Loucy (cell line): ENCODE data around the gene RPN1.

Experiments used
- H2AFZ ChIP-seq: fragments of 200-600 bp; sonication (generic); 2 replicates; pipeline ENCODE4 v1.6.0; 2016; ENCODE audit warnings: antibody characterized with exemption, mild to moderate bottlenecking, low read length, moderate library complexity
- H3F3A ChIP-seq: fragments of 200-600 bp; 2 replicates; pipeline ENCODE4 v1.6.0; 2016; ENCODE audit warnings: antibody characterized with exemption, low read depth, mild to moderate bottlenecking
- H3K27me3 ChIP-seq: fragments of 200-600 bp; sonication (generic); 2 replicates; pipeline ENCODE4 v1.6.1; 2014; ENCODE audit warnings: low read length, mild to moderate bottlenecking; ENCODE audit not compliant: insufficient read depth, poor library complexity, severe bottlenecking
- H3K36me3 ChIP-seq: fragments of 200-600 bp; sonication (generic); 2 replicates; pipeline ENCODE4 v1.6.1; 2016; ENCODE audit warnings: low read length; ENCODE audit not compliant: insufficient read depth
- H3K4me1 ChIP-seq: fragments of 200-600 bp; sonication (generic); 2 replicates; pipeline ENCODE4 v1.5.1; 2014; ENCODE audit warnings: low read length, mild to moderate bottlenecking; ENCODE audit not compliant: insufficient read depth, poor library complexity, severe bottlenecking
- H3K4me2 ChIP-seq: fragments of 200-600 bp; sonication (generic); 2 replicates; pipeline ENCODE4 v1.6.0; 2014; ENCODE audit warnings: antibody characterized with exemption, low read length, low read depth, mild to moderate bottlenecking; ENCODE audit not compliant: poor library complexity, severe bottlenecking
- H3K4me3 ChIP-seq: fragments of 200-600 bp; sonication (generic); 2 replicates; pipeline ENCODE4 v1.5.1; 2014; ENCODE audit warnings: low read length, mild to moderate bottlenecking, mixed read lengths; ENCODE audit not compliant: poor library complexity, severe bottlenecking
- H3K79me2 ChIP-seq: fragments of 200-600 bp; sonication (generic); 2 replicates; pipeline ENCODE4 v1.6.1; 2014; ENCODE audit warnings: low read length; ENCODE audit not compliant: insufficient read depth
- H3K9ac ChIP-seq: fragments of 200-600 bp; sonication (generic); 2 replicates; pipeline ENCODE4 v1.6.0; 2014; ENCODE audit warnings: mild to moderate bottlenecking, low read depth, low read length, moderate library complexity; ENCODE audit not compliant: poor library complexity, severe bottlenecking
- H3K9me2 ChIP-seq: fragments of 200-600 bp; sonication (generic); replicated peaks from 2 replicates; pipeline ENCODE4 v1.6.1; 2016; ENCODE audit warnings: low read depth, low read length, mixed read lengths
- H3K9me3 ChIP-seq: fragments of 200-600 bp; sonication (generic); 2 replicates; pipeline ENCODE4 v1.6.1; 2014; ENCODE audit warnings: mild to moderate bottlenecking, antibody characterized with exemption, low read length, low read depth; ENCODE audit not compliant: insufficient read depth
- H4K20me1 ChIP-seq: fragments of 200-600 bp; sonication (generic); 2 replicates; pipeline ENCODE4 v1.6.0; 2014; ENCODE audit warnings: antibody characterized with exemption, low read length, mild to moderate bottlenecking; ENCODE audit not compliant: insufficient read depth, poor library complexity, severe bottlenecking
- CTCF ChIP-seq: fragments of 200-600 bp; sonication (generic); conservative IDR thresholded peaks from 2 replicates; pipeline ENCODE4 v1.5.1; 2014; ENCODE audit warnings: mild to moderate bottlenecking, antibody characterized with exemption, low read length
- EZH2phosphoT487 ChIP-seq: fragments of 200-600 bp; IDR thresholded peaks from 2 replicates; pipeline ENCODE4 v1.6.1; 2018; ENCODE audit warnings: antibody characterized with exemption, mild to moderate bottlenecking, moderate library complexity, borderline replicate concordance

The RPN1 gene

GRCh38 chr3:128597900-128598299 lies 52.7 kb downstream of the RPN1 start:
- Histone ChIP-seq H3K4me1 (no peaks in the 10 kb centered on the region), H2AFZ (no peak overlapping the region), H3K4me2 (no peak overlapping the region), H3K36me3 (no peaks in the 10 kb centered on the region), H3K79me2 (no peaks in the 10 kb centered on the region), H3F3A (no peaks in the 10 kb centered on the region), H3K9ac (no peak overlapping the region), H3K9me2 (no peaks in the 10 kb centered on the region), H3K9me3 (no peaks in the 10 kb centered on the region), H3K4me3 (no peak overlapping the region), H3K27me3 (no peaks in the 10 kb centered on the region), H4K20me1 (no peaks in the 10 kb centered on the region)
- TF ChIP-seq EZH2phosphoT487 = no peak
- no peak for TF ChIP-seq CTCF

GRCh38 chr3:128592864-128593263 lies 57.8 kb downstream of the RPN1 start:
- Histone ChIP-seq H3K9me3 (no peaks in the 10 kb centered on the region), H3F3A (no peaks in the 10 kb centered on the region), H3K9ac (no peak overlapping the region), H3K4me1 (no peaks in the 10 kb centered on the region), H3K9me2 (no peaks in the 10 kb centered on the region), H3K4me3 (no peak overlapping the region), H2AFZ (no peak overlapping the region), H3K27me3 (no peaks in the 10 kb centered on the region), H4K20me1 (no peaks in the 10 kb centered on the region), H3K4me2 (no peak overlapping the region), H3K79me2 (no peaks in the 10 kb centered on the region), H3K36me3 (no peaks in the 10 kb centered on the region)
- TF ChIP-seq CTCF = no peak
- no peak for TF ChIP-seq EZH2phosphoT487

- H3K27me3 ChIP-seq = no peaks in the 10 kb centered on the region
- no peaks in the 10 kb centered on the region for H3K9me3 ChIP-seq
- no peaks in the 10 kb centered on the region for H3K4me1 ChIP-seq
- H4K20me1 ChIP-seq = no peaks in the 10 kb centered on the region
- no peak overlapping the region for H3K4me3 ChIP-seq
- H3K79me2 ChIP-seq = no peaks in the 10 kb centered on the region
- H3K4me2 ChIP-seq = no peak overlapping the region
- no peaks in the 10 kb centered on the region for H3F3A ChIP-seq
- no peak overlapping the region for H2AFZ ChIP-seq
- no peaks in the 10 kb centered on the region for H3K9me2 ChIP-seq
- TF ChIP-seq CTCF (no peak), EZH2phosphoT487 (no peak)
- no peaks in the 10 kb centered on the region for H3K36me3 ChIP-seq
- no peak overlapping the region for H3K9ac ChIP-seq
Observed at GRCh38 chr3:128591738-128592426, 58.7 kb downstream of the RPN1 start.
